AG09319 (cell line): Measurements from ENCODE around the gene ARHGAP27.

ENCODE experiments used
- DNase-seq: peaks from one replicate; pipeline ENCODE4 v3.0.0-alpha.2; 2010; ENCODE audit warnings: low read depth; ENCODE audit errors: extremely low read depth
- TF ChIP-seq, protein P1 (sequence below): IDR thresholded peaks from 2 replicates; pipeline ENCODE4 v1.5.1; 2011; ENCODE audit warnings: low read depth, mild to moderate bottlenecking, inconsistent platforms, low read length, moderate library complexity

ARHGAP27 gene

GRCh38 chr17:45384789-45385262 is 47.8 kb downstream of the ARHGAP27 start:
- DNase-seq: no peak

GRCh38 chr17:45384047-45384788 is 48.5 kb downstream of the ARHGAP27 start:
- TF ChIP-seq, protein P1, sequence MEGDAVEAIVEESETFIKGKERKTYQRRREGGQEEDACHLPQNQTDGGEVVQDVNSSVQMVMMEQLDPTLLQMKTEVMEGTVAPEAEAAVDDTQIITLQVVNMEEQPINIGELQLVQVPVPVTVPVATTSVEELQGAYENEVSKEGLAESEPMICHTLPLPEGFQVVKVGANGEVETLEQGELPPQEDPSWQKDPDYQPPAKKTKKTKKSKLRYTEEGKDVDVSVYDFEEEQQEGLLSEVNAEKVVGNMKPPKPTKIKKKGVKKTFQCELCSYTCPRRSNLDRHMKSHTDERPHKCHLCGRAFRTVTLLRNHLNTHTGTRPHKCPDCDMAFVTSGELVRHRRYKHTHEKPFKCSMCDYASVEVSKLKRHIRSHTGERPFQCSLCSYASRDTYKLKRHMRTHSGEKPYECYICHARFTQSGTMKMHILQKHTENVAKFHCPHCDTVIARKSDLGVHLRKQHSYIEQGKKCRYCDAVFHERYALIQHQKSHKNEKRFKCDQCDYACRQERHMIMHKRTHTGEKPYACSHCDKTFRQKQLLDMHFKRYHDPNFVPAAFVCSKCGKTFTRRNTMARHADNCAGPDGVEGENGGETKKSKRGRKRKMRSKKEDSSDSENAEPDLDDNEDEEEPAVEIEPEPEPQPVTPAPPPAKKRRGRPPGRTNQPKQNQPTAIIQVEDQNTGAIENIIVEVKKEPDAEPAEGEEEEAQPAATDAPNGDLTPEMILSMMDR: no peak
- no peak for DNase-seq

More at GRCh38 chr17:45384789-45385262, 47.8 kb downstream of the ARHGAP27 start:
- TF ChIP-seq, protein P1: no peak

GRCh38 chr17:45383003-45383402 is 49.7 kb downstream of the ARHGAP27 start:
- DNase-seq: no peak
- TF ChIP-seq, protein P1: no peak

GRCh38 chr17:45382226-45382625 is 50.4 kb downstream of the ARHGAP27 start:
- no peak for DNase-seq
- TF ChIP-seq, protein P1: no peak

GRCh38 chr17:45380991-45381390 is 51.7 kb downstream of the ARHGAP27 start:
- no peak for DNase-seq
- TF ChIP-seq, protein P1: no peak

GRCh38 chr17:45380046-45380765 is 52.5 kb downstream of the ARHGAP27 start:
- DNase-seq: no peak
- TF ChIP-seq, protein P1: no peak

DNA sequence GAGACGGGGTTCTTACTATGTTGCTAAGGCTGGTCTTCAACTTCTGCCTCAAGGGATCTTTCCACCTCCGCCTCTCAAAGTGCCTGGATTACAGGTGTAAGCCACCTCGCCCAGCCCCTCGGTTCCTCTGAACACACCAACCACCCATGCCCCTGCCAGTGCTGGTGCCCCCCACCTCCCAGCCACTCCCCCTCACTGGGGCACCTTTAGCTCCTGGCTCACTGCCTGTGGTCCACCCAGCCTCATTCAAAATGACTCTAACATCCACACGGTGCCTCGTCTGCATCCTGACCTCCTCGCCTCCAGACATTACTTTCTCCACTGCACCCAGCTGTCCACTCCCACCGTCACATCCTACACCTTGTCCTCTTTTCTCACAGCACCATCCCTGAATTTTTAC is 55.3 kb downstream of the ARHGAP27 start:
- DNase-seq: no peak
- TF ChIP-seq, protein P1: no peak
